OCI-LY7 (cell line): ENCODE data around the gene CCDC70.

ENCODE experiments used
- EZH2phosphoT487 ChIP-seq: fragments of 200-600 bp; sonication (generic); IDR thresholded peaks from 2 replicates; pipeline ENCODE4 v1.6.1; 2018; ENCODE audit warnings: low read depth, borderline replicate concordance, mild to moderate bottlenecking, mixed run types, antibody characterized with exemption, low read length, moderate library complexity, mixed read lengths
- TF ChIP-seq, protein P1 (sequence below): fragments of 200-600 bp; sonication (generic); conservative IDR thresholded peaks from 2 replicates; pipeline ENCODE4 v1.5.1; 2014; ENCODE audit warnings: mild to moderate bottlenecking, antibody characterized with exemption, low read length, moderate library complexity, mixed read lengths

DNA sequence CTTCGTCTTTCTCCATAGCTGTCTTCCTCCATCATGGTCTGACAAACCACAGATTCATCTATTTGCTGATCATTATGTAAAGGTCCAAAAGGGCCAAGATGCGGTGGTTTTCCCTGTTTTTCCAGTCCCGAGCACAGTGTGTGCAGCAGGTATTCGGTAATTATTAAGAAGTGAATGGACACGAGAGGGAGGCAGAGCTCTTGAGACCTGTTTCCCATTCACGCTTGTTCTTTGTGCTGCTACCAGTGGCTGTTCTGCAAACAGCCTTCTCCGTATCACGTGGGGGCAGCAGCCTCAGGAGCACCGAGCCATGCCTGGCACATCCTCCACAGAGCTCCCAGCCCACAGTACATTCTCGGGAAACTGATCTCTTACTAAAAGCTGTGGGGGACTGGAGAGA is 50.3 kb downstream of the CCDC70 start:
- TF ChIP-seq, protein P1, sequence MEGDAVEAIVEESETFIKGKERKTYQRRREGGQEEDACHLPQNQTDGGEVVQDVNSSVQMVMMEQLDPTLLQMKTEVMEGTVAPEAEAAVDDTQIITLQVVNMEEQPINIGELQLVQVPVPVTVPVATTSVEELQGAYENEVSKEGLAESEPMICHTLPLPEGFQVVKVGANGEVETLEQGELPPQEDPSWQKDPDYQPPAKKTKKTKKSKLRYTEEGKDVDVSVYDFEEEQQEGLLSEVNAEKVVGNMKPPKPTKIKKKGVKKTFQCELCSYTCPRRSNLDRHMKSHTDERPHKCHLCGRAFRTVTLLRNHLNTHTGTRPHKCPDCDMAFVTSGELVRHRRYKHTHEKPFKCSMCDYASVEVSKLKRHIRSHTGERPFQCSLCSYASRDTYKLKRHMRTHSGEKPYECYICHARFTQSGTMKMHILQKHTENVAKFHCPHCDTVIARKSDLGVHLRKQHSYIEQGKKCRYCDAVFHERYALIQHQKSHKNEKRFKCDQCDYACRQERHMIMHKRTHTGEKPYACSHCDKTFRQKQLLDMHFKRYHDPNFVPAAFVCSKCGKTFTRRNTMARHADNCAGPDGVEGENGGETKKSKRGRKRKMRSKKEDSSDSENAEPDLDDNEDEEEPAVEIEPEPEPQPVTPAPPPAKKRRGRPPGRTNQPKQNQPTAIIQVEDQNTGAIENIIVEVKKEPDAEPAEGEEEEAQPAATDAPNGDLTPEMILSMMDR = no peak; the same call in 1 of the 2 replicates
- TF ChIP-seq EZH2phosphoT487 = no peak
